ENCODE measurements around the gene TDRD7.

- TF ChIP-seq CTCF (IDR thresholded peaks at IDR 0.05) (no peak), PREB (CRISPR knock-in tag; IDR thresholded peaks at IDR 0.05; ENCODE audit: borderline replicate concordance) (no peak), MAX (CRISPR knock-in tag; IDR thresholded peaks at IDR 0.05) (no peak), HMGXB4 (CRISPR knock-in tag; IDR thresholded peaks at IDR 0.05) (no peak), TEAD4 (CRISPR knock-in tag; IDR thresholded peaks at IDR 0.05) (no peak), ELF4 (CRISPR knock-in tag; IDR thresholded peaks at IDR 0.05; ENCODE audit: low read depth) (no peak), SP1 (CRISPR knock-in tag; conservative IDR thresholded peaks at IDR 0.05) (no peak), NFATC4 (CRISPR knock-in tag; IDR thresholded peaks at IDR 0.05) (no peak), ATF3 (CRISPR knock-in tag; conservative IDR thresholded peaks at IDR 0.05) (no peak), NFYB (CRISPR knock-in tag; conservative IDR thresholded peaks at IDR 0.05; ENCODE audit: low read depth) (no peak)
Measured at GRCh38 chr9:97479496-97480159, 67.7 kb downstream of the TDRD7 start.

Measured in WTC11 (cell line).